ENCODE results near the gene DNAH11. TPM values are rescaled to one million over a fixed set of nuclear protein-coding genes. Genes with fewer than 3 reads are reported as not detected.

DNAH11 gene
- total RNA-seq, 1 donor from 2014 or later: 0.13 TPM

GRCh38 chr7:21903020-21903786 lies 360.4 kb downstream of the DNAH11 start:
- Mint-ChIP-seq H3K4me1 (peaks cover 3% of the 10 kb centered on the region), H3K36me3 (peaks cover 81% of the 10 kb centered on the region), H3K27me3 (ENCODE audit: insufficient read depth, low read depth) (peaks cover 2% of the 10 kb centered on the region), H3K4me3 (no peak overlapping the region), H3K9me3 (no peaks in the 10 kb centered on the region), H3K27ac (no peak overlapping the region)
- Histone ChIP-seq H3K36me3 (no peaks in the 10 kb centered on the region), H3K27ac (no peak overlapping the region), H3K79me2 (ENCODE audit: low read depth) (no peaks in the 10 kb centered on the region), H3F3A (ENCODE audit: low read depth) (no peaks in the 10 kb centered on the region), H3K9me3 (ENCODE audit: low read depth) (no peaks in the 10 kb centered on the region), H3K4me1 (no peaks in the 10 kb centered on the region), H3K4me3 (no peak overlapping the region), H3K9ac (no peak overlapping the region), H3K4me2 (no peak overlapping the region), H4K20me1 (ENCODE audit: low read depth) (no peaks in the 10 kb centered on the region), H3K27me3 (no peaks in the 10 kb centered on the region), H2AFZ (replicated peaks) (no peak overlapping the region)
- TF ChIP-seq EZH2phosphoT487 (IDR thresholded peaks at IDR 0.05): no peak
- no peak for TF ChIP-seq EZH2 (IDR thresholded peaks at IDR 0.05)
- TF ChIP-seq CTCF (IDR thresholded peaks at IDR 0.05): no peak
- DNase-seq (ENCODE audit: low spot score): no peak

- H3K4me1 ChIP-seq: no peaks in the 10 kb centered on the region
- H3F3A ChIP-seq (ENCODE audit: low read depth): no peaks in the 10 kb centered on the region
- TF ChIP-seq EZH2 (IDR thresholded peaks at IDR 0.05) (no peak), CTCF (IDR thresholded peaks at IDR 0.05) (no peak), EZH2phosphoT487 (IDR thresholded peaks at IDR 0.05) (no peak)
- H3K4me3 Mint-ChIP-seq: no peak overlapping the region
- no peaks in the 10 kb centered on the region for H4K20me1 ChIP-seq (ENCODE audit: low read depth)
- H3K36me3 ChIP-seq: no peaks in the 10 kb centered on the region
- H3K27ac Mint-ChIP-seq: no peak overlapping the region
- H3K9me3 Mint-ChIP-seq: no peaks in the 10 kb centered on the region
- no peak overlapping the region for H3K27ac ChIP-seq
- H3K9me3 ChIP-seq (ENCODE audit: low read depth): no peaks in the 10 kb centered on the region
- H3K27me3 Mint-ChIP-seq (ENCODE audit: insufficient read depth, low read depth): peaks cover 2% of the 10 kb centered on the region
- no peaks in the 10 kb centered on the region for H3K79me2 ChIP-seq (ENCODE audit: low read depth)
- no peak overlapping the region for H3K4me2 ChIP-seq
- peaks cover 11% of the 10 kb centered on the region for H3K4me1 Mint-ChIP-seq
- H2AFZ ChIP-seq (replicated peaks): no peak overlapping the region
- H3K27me3 ChIP-seq: no peaks in the 10 kb centered on the region
- no peak for DNase-seq (ENCODE audit: low spot score)
- H3K4me3 ChIP-seq: no peak overlapping the region
- peaks cover 69% of the 10 kb centered on the region for H3K36me3 Mint-ChIP-seq
- H3K9ac ChIP-seq: no peak overlapping the region
Measured at GRCh38 chr7:21908746-21909145, 365.9 kb downstream of the DNAH11 start.

- Histone ChIP-seq H3K36me3 (no peaks in the 10 kb centered on the region), H3F3A (ENCODE audit: low read depth) (no peaks in the 10 kb centered on the region), H3K27me3 (no peaks in the 10 kb centered on the region), H3K27ac (no peak overlapping the region), H3K4me1 (no peaks in the 10 kb centered on the region), H3K4me2 (no peak overlapping the region), H3K9me3 (ENCODE audit: low read depth) (no peaks in the 10 kb centered on the region), H4K20me1 (ENCODE audit: low read depth) (no peaks in the 10 kb centered on the region), H3K79me2 (ENCODE audit: low read depth) (no peaks in the 10 kb centered on the region), H3K4me3 (no peak overlapping the region), H2AFZ (replicated peaks) (no peak overlapping the region), H3K9ac (no peak overlapping the region)
- Mint-ChIP-seq H3K4me1 (peaks cover 18% of the 10 kb centered on the region), H3K27me3 (ENCODE audit: insufficient read depth, low read depth) (no peaks in the 10 kb centered on the region), H3K9me3 (no peaks in the 10 kb centered on the region), H3K36me3 (peaks cover 68% of the 10 kb centered on the region), H3K27ac (no peak overlapping the region), H3K4me3 (no peak overlapping the region)
- no peak for DNase-seq (ENCODE audit: low spot score)
- no peak for TF ChIP-seq EZH2phosphoT487 (IDR thresholded peaks at IDR 0.05)
- TF ChIP-seq CTCF (IDR thresholded peaks at IDR 0.05): no peak
- no peak for TF ChIP-seq EZH2 (IDR thresholded peaks at IDR 0.05)
Measured at GRCh38 chr7:21910253-21910652, 367.4 kb downstream of the DNAH11 start.

Data from neural progenitor cell (in vitro differentiated cells).